H9 (cell line): ENCODE measurements around the gene TUNAR. TPM values are rescaled to one million over a fixed set of nuclear protein-coding genes. Genes with fewer than 3 reads are reported as not detected.

Source experiments
- DNase-seq: peaks from one replicate; pipeline ENCODE4 v3.0.0-alpha.2; 2017
- H2AFZ ChIP-seq: one replicate; pipeline ENCODE4 v1.6.1; 2013; ENCODE audit warnings: mild to moderate bottlenecking, low read length, control low read depth, moderate library complexity
- H2AK5ac ChIP-seq: 2 replicates; pipeline ENCODE4 v1.6.1; 2013; ENCODE audit warnings: low read length, control low read depth, mixed read lengths; ENCODE audit not compliant: insufficient read length
- H2BK120ac ChIP-seq: one replicate; pipeline ENCODE4 v1.6.1; 2013; ENCODE audit warnings: low read depth, mild to moderate bottlenecking, low read length, control low read depth, inconsistent platforms; ENCODE audit not compliant: poor library complexity, severe bottlenecking
- H2BK12ac ChIP-seq: 2 replicates; pipeline ENCODE4 v1.6.1; 2013; ENCODE audit warnings: low read length, control low read depth, mixed read lengths, low read depth; ENCODE audit not compliant: insufficient read length
- H2BK15ac ChIP-seq: 2 replicates; pipeline ENCODE4 v1.6.1; 2013; ENCODE audit warnings: low read depth, low read length, control low read depth
- H2BK20ac ChIP-seq: one replicate; pipeline ENCODE4 v1.6.1; 2013; ENCODE audit warnings: low read depth, mild to moderate bottlenecking, low read length, control low read depth, inconsistent platforms; ENCODE audit not compliant: poor library complexity, severe bottlenecking
- H2BK5ac ChIP-seq: 2 replicates; pipeline ENCODE4 v1.6.1; 2013; ENCODE audit warnings: low read length, control low read depth, mixed read lengths; ENCODE audit not compliant: insufficient read length
- H3K14ac ChIP-seq: 2 replicates; pipeline ENCODE4 v1.6.1; 2013; ENCODE audit warnings: low read length, control low read depth; ENCODE audit not compliant: insufficient read depth
- H3K18ac ChIP-seq: 2 replicates; pipeline ENCODE4 v1.6.1; 2013; ENCODE audit warnings: low read depth, mild to moderate bottlenecking, mixed read lengths, low read length, control low read depth; ENCODE audit not compliant: insufficient read length
- H3K23ac ChIP-seq: 2 replicates; pipeline ENCODE4 v1.6.1; 2013; ENCODE audit warnings: low read length, control low read depth, mixed read lengths, low read depth; ENCODE audit not compliant: insufficient read length
- H3K23me2 ChIP-seq: 2 replicates; pipeline ENCODE4 v1.6.1; 2013; ENCODE audit warnings: low read depth, mild to moderate bottlenecking, mixed read lengths, low read length, control low read depth; ENCODE audit not compliant: insufficient read length, poor library complexity, severe bottlenecking
- H3K27ac ChIP-seq: 2 replicates; pipeline ENCODE4 v1.5.1; 2013; ENCODE audit warnings: low read length, control low read depth, mixed read lengths, low read depth; ENCODE audit not compliant: insufficient read length
- H3K27me3 ChIP-seq: 2 replicates; pipeline ENCODE4 v1.6.1; 2013; ENCODE audit warnings: low read length, control low read depth, inconsistent platforms; ENCODE audit not compliant: insufficient read depth
- H3K4ac ChIP-seq: 2 replicates; pipeline ENCODE4 v1.6.1; 2013; ENCODE audit warnings: low read depth, mild to moderate bottlenecking, control low read depth, inconsistent platforms, low read length, moderate library complexity
- H3K4me1 ChIP-seq: 2 replicates; pipeline ENCODE4 v1.6.1; 2013; ENCODE audit warnings: low read length, control low read depth, inconsistent platforms; ENCODE audit not compliant: insufficient read depth
- H3K4me2 ChIP-seq: 2 replicates; pipeline ENCODE4 v1.6.1; 2013; ENCODE audit warnings: low read length, control low read depth, mixed read lengths; ENCODE audit not compliant: insufficient read length, insufficient read depth
- H3K56ac ChIP-seq: 2 replicates; pipeline ENCODE4 v1.6.1; 2013; ENCODE audit warnings: low read depth, mild to moderate bottlenecking, mixed read lengths, low read length, control low read depth; ENCODE audit not compliant: insufficient read length
- H3K79me1 ChIP-seq: 2 replicates; pipeline ENCODE4 v1.6.1; 2013; ENCODE audit warnings: low read depth, mild to moderate bottlenecking, moderate library complexity, low read length, control low read depth, inconsistent platforms; ENCODE audit not compliant: insufficient read depth, poor library complexity, severe bottlenecking
- H3K79me2 ChIP-seq: 2 replicates; pipeline ENCODE4 v1.6.1; 2013; ENCODE audit warnings: low read length, control low read depth, inconsistent platforms; ENCODE audit not compliant: insufficient read depth
- H3K9ac ChIP-seq: 2 replicates; pipeline ENCODE4 v1.6.1; 2013; ENCODE audit warnings: low read length, control low read depth, mixed read lengths; ENCODE audit not compliant: insufficient read length; ENCODE audit errors: extremely low read depth
- H3K9me3 ChIP-seq: one replicate; pipeline ENCODE4 v1.6.1; 2013; ENCODE audit warnings: low read depth, low read length, inconsistent platforms; ENCODE audit not compliant: control insufficient read depth
- H3T11ph ChIP-seq: one replicate; pipeline ENCODE4 v1.6.1; 2013; ENCODE audit warnings: mild to moderate bottlenecking, low read length, control low read depth, inconsistent platforms
- H4K20me1 ChIP-seq: one replicate; pipeline ENCODE4 v1.6.1; 2013; ENCODE audit not compliant: control insufficient read depth, insufficient read length, insufficient read depth
- H4K5ac ChIP-seq: 2 replicates; pipeline ENCODE4 v1.6.1; 2013; ENCODE audit warnings: low read depth, mild to moderate bottlenecking, mixed read lengths, low read length, control low read depth; ENCODE audit not compliant: insufficient read length
- H4K8ac ChIP-seq: replicated peaks from 2 replicates; pipeline ENCODE4 v1.6.1; 2013; ENCODE audit warnings: low read length, control low read depth, mixed read lengths, low read depth; ENCODE audit not compliant: insufficient read length
- H4K91ac ChIP-seq: 2 replicates; pipeline ENCODE4 v1.6.1; 2013; ENCODE audit warnings: low read depth, mild to moderate bottlenecking, moderate library complexity, mixed read lengths, low read length, control low read depth; ENCODE audit not compliant: insufficient read length
- H3K27ac Mint-ChIP-seq, 3 experiments: 2 replicates in 2 of 3; 3 replicates in 1 of 3; pipeline ENCODE4 v1.8.0; 2020 to 2021; ENCODE audit warnings: mixed read lengths in 3 of 3, mild to moderate bottlenecking in 1 of 3, moderate library complexity in 1 of 3
- H3K27me3 Mint-ChIP-seq: 2 replicates; pipeline ENCODE4 v1.8.0; 2021; ENCODE audit warnings: low read depth, mild to moderate bottlenecking, moderate library complexity, mixed read lengths
- H3K36me3 Mint-ChIP-seq, 3 experiments: 2 replicates in 2 of 3; 3 replicates in 1 of 3; pipeline ENCODE4 v1.8.0; 2020 to 2021; ENCODE audit warnings: low read depth in 3 of 3, mixed read lengths in 3 of 3; ENCODE audit not compliant: insufficient read depth in 1 of 3
- H3K4me1 Mint-ChIP-seq, 2 experiments: 2 replicates each; pipeline ENCODE4 v1.8.0; 2020; ENCODE audit warnings: mixed read lengths in 2 of 2
- H3K4me3 Mint-ChIP-seq, 2 experiments: 2 replicates in 1 of 2; 3 replicates in 1 of 2; pipeline ENCODE4 v1.8.0; 2020 to 2021; ENCODE audit warnings: mild to moderate bottlenecking in 2 of 2, mixed read lengths in 2 of 2, moderate library complexity in 1 of 2
- H3K9me3 Mint-ChIP-seq, 2 experiments: 2 replicates in 1 of 2; 3 replicates in 1 of 2; pipeline ENCODE4 v1.8.0; 2020; ENCODE audit warnings: mild to moderate bottlenecking in 2 of 2, mixed read lengths in 2 of 2, moderate library complexity in 1 of 2
- WGBS: extraction: QIAGEN DNeasy Blood & Tissue Kit; methylation state at CpG from one replicate; pipeline ENCODE4 v1.1.7; 2013; ENCODE audit warnings: missing lambda C conversion rate, low lambda C conversion rate, mixed read lengths; ENCODE audit not compliant: insufficient read length; ENCODE audit errors: extremely low coverage; 5-methylcytosine and 5-hydroxymethylcytosine counted together
- total RNA-seq: library from RNA; stranded (reverse); gene quantifications from 2 replicates; pipeline ENCODE4 v1.2.1, GENCODE V29; 2021
- TF ChIP-seq, protein P1 (sequence below): fragments of 200-600 bp; sonication (generic); conservative IDR thresholded peaks from 3 replicates; pipeline ENCODE4 v1.8.0; 2021; ENCODE audit warnings: antibody characterized with exemption, mild to moderate bottlenecking

The TUNAR gene
- total RNA-seq, 1 experiment from 2014 or later: 26.2 TPM

DNA sequence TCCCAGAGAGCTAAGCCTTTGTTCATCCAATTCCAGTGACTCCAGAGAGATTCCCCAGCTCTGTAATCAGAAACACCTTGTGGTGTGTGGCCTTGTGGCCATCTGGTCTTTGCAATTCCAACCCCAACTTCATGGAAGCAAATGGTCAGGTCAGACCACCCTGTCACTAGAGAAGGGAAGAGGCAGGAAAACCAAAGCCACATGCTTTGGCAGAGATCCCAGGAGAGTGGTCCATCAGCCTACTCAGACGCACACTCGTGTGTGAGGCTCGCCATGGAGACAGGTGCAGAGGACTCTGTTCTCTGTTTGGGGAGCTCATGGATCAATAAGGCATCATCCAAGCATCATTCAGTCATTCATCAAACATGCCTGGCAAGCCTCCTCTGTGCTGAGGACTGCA lies 46.2 kb upstream of the TUNAR start:
- Histone ChIP-seq H3K56ac (no peak overlapping the region), H2BK15ac (no peak overlapping the region), H3K27me3 (no peaks in the 10 kb centered on the region), H2AK5ac (no peak overlapping the region), H3K9ac (no peak overlapping the region), H4K8ac (no peak overlapping the region), H4K20me1 (no peaks in the 10 kb centered on the region), H3K79me2 (no peaks in the 10 kb centered on the region), H3K23me2 (no peaks in the 10 kb centered on the region), H3K4me1 (peaks cover 3% of the 10 kb centered on the region; the same call in 1 of the 2 replicates), H2BK120ac (no peak overlapping the region), H3K9me3 (no peaks in the 10 kb centered on the region), H2AFZ (no peak overlapping the region), H3K23ac (no peak overlapping the region), H4K91ac (no peak overlapping the region), H2BK5ac (no peak overlapping the region), H3K4me2 (no peak overlapping the region), H3K27ac (no peak overlapping the region), H3K14ac (no peak overlapping the region), H4K5ac (no peak overlapping the region), H2BK20ac (no peak overlapping the region), H3K79me1 (no peaks in the 10 kb centered on the region), H3K4ac (no peak overlapping the region), H3K18ac (no peak overlapping the region), H2BK12ac (no peak overlapping the region), H3T11ph (no peak overlapping the region)
- WGBS: no CpG with 5 or more reads among the region's 3 CpGs
- Mint-ChIP-seq H3K27me3 (peaks cover 16% of the 10 kb centered on the region; the same call in 1 of the 2 replicates), H3K4me3 (no peak overlapping the region), H3K9me3 (peaks cover 2 to 3% of the 10 kb centered on the region in 2 experiments; a peak in 2 of 5 replicates), H3K4me1 (peaks cover 25 to 29% of the 10 kb centered on the region in 2 experiments), H3K27ac (no peak overlapping the region), H3K36me3 (peaks cover 0 to 8% (median 0%) of the 10 kb centered on the region in 3 experiments; a peak in 1 of 7 replicates)
- DNase-seq: no peak
- TF ChIP-seq, protein P1, sequence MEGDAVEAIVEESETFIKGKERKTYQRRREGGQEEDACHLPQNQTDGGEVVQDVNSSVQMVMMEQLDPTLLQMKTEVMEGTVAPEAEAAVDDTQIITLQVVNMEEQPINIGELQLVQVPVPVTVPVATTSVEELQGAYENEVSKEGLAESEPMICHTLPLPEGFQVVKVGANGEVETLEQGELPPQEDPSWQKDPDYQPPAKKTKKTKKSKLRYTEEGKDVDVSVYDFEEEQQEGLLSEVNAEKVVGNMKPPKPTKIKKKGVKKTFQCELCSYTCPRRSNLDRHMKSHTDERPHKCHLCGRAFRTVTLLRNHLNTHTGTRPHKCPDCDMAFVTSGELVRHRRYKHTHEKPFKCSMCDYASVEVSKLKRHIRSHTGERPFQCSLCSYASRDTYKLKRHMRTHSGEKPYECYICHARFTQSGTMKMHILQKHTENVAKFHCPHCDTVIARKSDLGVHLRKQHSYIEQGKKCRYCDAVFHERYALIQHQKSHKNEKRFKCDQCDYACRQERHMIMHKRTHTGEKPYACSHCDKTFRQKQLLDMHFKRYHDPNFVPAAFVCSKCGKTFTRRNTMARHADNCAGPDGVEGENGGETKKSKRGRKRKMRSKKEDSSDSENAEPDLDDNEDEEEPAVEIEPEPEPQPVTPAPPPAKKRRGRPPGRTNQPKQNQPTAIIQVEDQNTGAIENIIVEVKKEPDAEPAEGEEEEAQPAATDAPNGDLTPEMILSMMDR: no peak
